Mammary epithelial cell (primary cell): Measurements from ENCODE around the gene IER3IP1.

Experiments used
- CTCF ChIP-seq, 2 donors: IDR thresholded peaks in 1 of 2; conservative IDR thresholded peaks in 1 of 2; 2 replicates each; pipeline ENCODE4 v1.5.1; 2011 to 2012; ENCODE audit warnings: inconsistent platforms in 2 of 2, low read length in 2 of 2, mild to moderate bottlenecking in 2 of 2, control low read depth in 1 of 2, low read depth in 1 of 2; ENCODE audit not compliant: insufficient read depth in 1 of 2; ENCODE audit errors: extremely low read depth in 1 of 2
- EZH2 ChIP-seq: IDR thresholded peaks from 2 replicates; pipeline ENCODE4 v1.6.1; 2012; ENCODE audit warnings: low read length, inconsistent platforms, borderline replicate concordance

- TF ChIP-seq CTCF (conservative IDR thresholded peaks at IDR 0.05 in 1 of 2, IDR thresholded peaks at IDR 0.05 in 1 of 2; ENCODE audit: extremely low read depth in 1 of 2, insufficient read depth in 1 of 2, low read depth in 1 of 2, low read length in 2 of 2), result peak in 1 of 2 donors; percentile 4
- no peak for TF ChIP-seq EZH2
These were observed 15.8 kb upstream of the IER3IP1 start for GRCh38 chr18:47191961-47192360.
